Trophoblast cell (in vitro differentiated cells and primary cell): ENCODE results near the gene NOX5.

ENCODE experiments used
- DNase-seq, 2 donors: peaks; one replicate each; pipeline ENCODE4 v3.0.0-alpha.2; 2016
- H2AFZ ChIP-seq: 2 replicates; pipeline ENCODE4 v1.6.1; 2013; ENCODE audit warnings: low read length, moderate library complexity, mild to moderate bottlenecking; ENCODE audit not compliant: insufficient read depth, poor library complexity
- H2AK5ac ChIP-seq: 2 replicates; pipeline ENCODE4 v1.6.1; 2013; ENCODE audit warnings: mild to moderate bottlenecking, low read length
- H2BK120ac ChIP-seq: 2 replicates; pipeline ENCODE4 v1.6.1; 2013; ENCODE audit warnings: low read length, mild to moderate bottlenecking, moderate library complexity; ENCODE audit not compliant: insufficient read depth, poor library complexity
- H2BK12ac ChIP-seq: 2 replicates; pipeline ENCODE4 v1.6.1; 2013; ENCODE audit warnings: mild to moderate bottlenecking, low read length, moderate library complexity
- H2BK5ac ChIP-seq: 2 replicates; pipeline ENCODE4 v1.6.1; 2013; ENCODE audit warnings: low read length, low read depth, moderate library complexity, mild to moderate bottlenecking; ENCODE audit not compliant: poor library complexity
- H3K14ac ChIP-seq: 2 replicates; pipeline ENCODE4 v1.6.1; 2013; ENCODE audit warnings: mild to moderate bottlenecking, low read length
- H3K18ac ChIP-seq: 2 replicates; pipeline ENCODE4 v1.6.1; 2013; ENCODE audit warnings: mild to moderate bottlenecking, low read length
- H3K23ac ChIP-seq: 2 replicates; pipeline ENCODE4 v1.6.1; 2013; ENCODE audit warnings: low read length
- H3K27ac ChIP-seq: 2 replicates; pipeline ENCODE4 v1.5.1; 2013; ENCODE audit warnings: low read depth, mild to moderate bottlenecking, inconsistent platforms, low read length, moderate library complexity
- H3K27me3 ChIP-seq: 2 replicates; pipeline ENCODE4 v1.6.1; 2013; ENCODE audit warnings: inconsistent platforms, mild to moderate bottlenecking, low read length, moderate library complexity; ENCODE audit not compliant: insufficient read depth
- H3K36me3 ChIP-seq, 2 experiments: 1 replicate in 1 of 2; 2 replicates in 1 of 2; pipeline ENCODE4 v1.6.1; 2013; ENCODE audit warnings: low read length in 2 of 2, mild to moderate bottlenecking in 2 of 2, moderate library complexity in 1 of 2; ENCODE audit not compliant: insufficient read depth in 2 of 2, control insufficient read depth in 1 of 2
- H3K4ac ChIP-seq: 2 replicates; pipeline ENCODE4 v1.6.1; 2013; ENCODE audit warnings: low read depth, mild to moderate bottlenecking, low read length, moderate library complexity
- H3K4me1 ChIP-seq, 2 experiments: 1 replicate in 1 of 2; 2 replicates in 1 of 2; pipeline ENCODE4 v1.6.1; 2013; ENCODE audit warnings: low read length in 2 of 2, mild to moderate bottlenecking in 2 of 2, moderate library complexity in 1 of 2; ENCODE audit not compliant: insufficient read depth in 2 of 2, control insufficient read depth in 1 of 2
- H3K4me2 ChIP-seq: 2 replicates; pipeline ENCODE4 v1.6.1; 2013; ENCODE audit warnings: inconsistent platforms, mild to moderate bottlenecking, low read length, moderate library complexity
- H3K4me3 ChIP-seq: 2 replicates; pipeline ENCODE4 v1.5.1; 2013; ENCODE audit warnings: mild to moderate bottlenecking, low read depth, low read length, inconsistent platforms
- H3K79me1 ChIP-seq: one replicate; pipeline ENCODE4 v1.6.1; 2013; ENCODE audit warnings: low read length
- H3K79me2 ChIP-seq: 2 replicates; pipeline ENCODE4 v1.6.1; 2013; ENCODE audit warnings: low read length, mild to moderate bottlenecking; ENCODE audit not compliant: control insufficient read depth, insufficient read depth, poor library complexity
- H3K9ac ChIP-seq: 2 replicates; pipeline ENCODE4 v1.6.1; 2013; ENCODE audit warnings: mild to moderate bottlenecking, low read length
- H3K9me3 ChIP-seq: 2 replicates; pipeline ENCODE4 v1.6.1; 2013; ENCODE audit warnings: low read depth, mild to moderate bottlenecking, control low read depth, inconsistent platforms, low read length; ENCODE audit not compliant: insufficient read depth
- H4K12ac ChIP-seq: 2 replicates; pipeline ENCODE4 v1.6.1; 2013; ENCODE audit warnings: low read depth, mild to moderate bottlenecking, low read length, moderate library complexity
- H4K8ac ChIP-seq: 2 replicates; pipeline ENCODE4 v1.6.1; 2013; ENCODE audit warnings: low read depth, mild to moderate bottlenecking, low read length, moderate library complexity
- H4K91ac ChIP-seq: one replicate; pipeline ENCODE4 v1.6.1; 2013; ENCODE audit warnings: low read depth, mild to moderate bottlenecking, low read length, moderate library complexity
- WGBS: extraction: QIAGEN DNeasy Blood & Tissue Kit; methylation state at CpG from one replicate; pipeline ENCODE4 v1.1.7; 2013; ENCODE audit warnings: missing lambda C conversion rate; ENCODE audit not compliant: insufficient read length, insufficient coverage; ENCODE audit errors: extremely low coverage; 5-methylcytosine and 5-hydroxymethylcytosine counted together

NOX5 gene

DNA sequence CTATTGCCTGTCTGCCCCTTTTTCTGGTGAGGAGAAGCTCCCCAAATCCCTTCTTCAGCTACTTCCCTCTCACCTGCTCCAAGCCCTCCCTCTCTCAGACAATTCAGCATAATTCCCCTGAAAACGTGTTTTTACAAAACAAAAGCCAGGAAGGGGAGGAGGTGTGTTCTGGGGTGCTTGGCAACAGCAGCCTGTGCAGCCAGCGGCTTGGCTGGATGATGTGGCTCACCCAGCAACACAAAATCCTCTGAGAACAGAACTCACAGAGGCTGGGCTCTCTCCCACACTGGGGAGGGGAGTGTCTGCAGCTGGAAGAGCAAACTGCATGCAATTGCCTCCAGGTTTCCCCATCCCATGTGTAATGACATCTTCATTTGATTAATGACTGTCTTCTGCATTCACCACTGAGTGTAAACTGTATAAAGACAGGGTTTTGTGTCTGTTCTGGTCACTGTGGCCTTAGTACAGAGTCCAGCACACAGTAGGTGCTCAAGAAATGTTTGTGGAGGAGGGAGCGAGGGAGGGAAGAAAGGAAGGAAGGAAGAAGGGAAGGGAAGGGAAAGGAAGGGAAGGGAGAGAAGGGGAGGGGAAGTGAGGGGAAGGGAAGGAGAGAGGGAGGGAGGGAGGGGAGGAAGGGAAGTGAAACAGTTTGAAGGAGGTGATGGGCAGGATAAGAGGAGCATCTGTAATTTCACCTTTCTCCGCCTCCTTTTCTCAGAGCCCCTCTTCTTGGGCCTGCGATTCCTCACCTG lies 75.9 kb downstream of the NOX5 start:
- Histone ChIP-seq H3K4me2 (no peak overlapping the region), H4K91ac (no peak overlapping the region), H2BK120ac (no peak overlapping the region), H3K4ac (no peak overlapping the region), H4K8ac (no peak overlapping the region), H2AK5ac (no peak overlapping the region), H3K14ac (no peak overlapping the region), H2BK12ac (no peak overlapping the region), H3K9ac (no peak overlapping the region), H3K9me3 (peaks cover 3% of the 10 kb centered on the region), H3K23ac (no peak overlapping the region), H3K79me2 (no peaks in the 10 kb centered on the region), H3K36me3 (peaks cover 0 to 2% of the 10 kb centered on the region in 2 experiments), H4K12ac (no peak overlapping the region), H3K27ac (no peak overlapping the region), H2BK5ac (no peak overlapping the region), H3K18ac (no peak overlapping the region), H2AFZ (no peak overlapping the region), H3K4me3 (no peak overlapping the region), H3K4me1 (peaks cover 10 to 13% of the 10 kb centered on the region in 2 experiments), H3K79me1 (no peaks in the 10 kb centered on the region), H3K27me3 (no peaks in the 10 kb centered on the region)
- no peak for DNase-seq
- WGBS: no CpG with 5 or more reads among the region's 5 CpGs

DNA sequence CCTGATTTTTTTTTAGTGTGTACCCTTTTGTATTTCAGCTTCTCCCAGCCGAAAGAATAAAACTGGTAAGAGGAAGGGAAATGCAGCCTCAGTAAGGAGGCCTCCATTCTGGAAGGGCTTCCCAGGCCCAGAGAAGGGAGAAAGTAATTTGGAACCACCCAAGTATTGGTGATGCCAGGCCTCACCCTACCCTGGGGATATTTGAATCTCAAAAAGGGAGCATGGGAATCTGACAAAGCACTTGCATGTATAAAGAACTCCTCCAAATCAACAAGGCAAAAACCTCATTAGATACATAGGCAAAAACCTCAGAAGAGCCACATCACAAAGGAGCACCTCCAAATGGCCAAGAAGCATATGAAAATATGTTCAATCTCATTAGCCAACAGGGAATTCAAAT lies 77.2 kb downstream of the NOX5 start:
- WGBS: no CpG with 5 or more reads among the region's 1 CpG
- H2BK5ac ChIP-seq: no peak overlapping the region
- H3K9me3 ChIP-seq: peaks cover 3% of the 10 kb centered on the region
- DNase-seq: no peak
- H3K79me2 ChIP-seq: no peaks in the 10 kb centered on the region
- no peak overlapping the region for H2BK12ac ChIP-seq
- H3K9ac ChIP-seq: no peak overlapping the region
- no peak overlapping the region for H4K8ac ChIP-seq
- no peak overlapping the region for H3K14ac ChIP-seq
- H3K4ac ChIP-seq: no peak overlapping the region
- H4K91ac ChIP-seq: no peak overlapping the region
- no peak overlapping the region for H2BK120ac ChIP-seq
- H2AK5ac ChIP-seq: no peak overlapping the region
- H4K12ac ChIP-seq: no peak overlapping the region
- no peak overlapping the region for H3K4me3 ChIP-seq
- no peaks in the 10 kb centered on the region for H3K27me3 ChIP-seq
- H3K4me1 ChIP-seq: peaks cover 10% of the 10 kb centered on the region in 2 experiments
- peaks cover 0 to 2% of the 10 kb centered on the region in 2 experiments for H3K36me3 ChIP-seq
- H2AFZ ChIP-seq: no peak overlapping the region
- H3K18ac ChIP-seq: no peak overlapping the region
- no peak overlapping the region for H3K23ac ChIP-seq
- no peak overlapping the region for H3K27ac ChIP-seq
- H3K79me1 ChIP-seq: no peaks in the 10 kb centered on the region
- H3K4me2 ChIP-seq: no peak overlapping the region

DNA sequence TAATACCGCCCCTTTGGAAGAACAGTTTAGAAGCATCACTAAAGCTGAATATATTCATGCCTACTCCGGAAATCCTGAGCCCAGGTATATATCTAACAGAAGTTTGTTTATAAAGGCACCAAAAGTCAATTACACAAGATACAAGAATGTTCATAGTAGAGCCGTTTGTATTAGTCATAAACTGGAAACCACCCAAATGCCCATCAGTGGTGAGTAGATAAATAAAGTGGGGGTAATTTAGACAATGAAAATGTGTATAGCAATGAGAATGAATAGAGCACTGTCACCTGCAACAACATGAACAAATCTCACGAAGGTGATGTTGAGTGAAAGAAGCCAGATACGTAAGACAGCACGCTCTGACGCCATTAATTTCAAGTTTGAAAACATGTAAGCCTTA lies 77.7 kb downstream of the NOX5 start:
- Histone ChIP-seq H3K18ac (no peak overlapping the region), H2AK5ac (no peak overlapping the region), H3K4me3 (no peak overlapping the region), H3K4me1 (peaks cover 10% of the 10 kb centered on the region in 2 experiments), H4K8ac (no peak overlapping the region), H3K27ac (no peak overlapping the region), H3K79me2 (no peaks in the 10 kb centered on the region), H2BK5ac (no peak overlapping the region), H3K4ac (no peak overlapping the region), H3K36me3 (peaks cover 0 to 2% of the 10 kb centered on the region in 2 experiments), H3K9me3 (peaks cover 3% of the 10 kb centered on the region), H4K12ac (no peak overlapping the region), H3K23ac (no peak overlapping the region), H4K91ac (no peak overlapping the region), H3K9ac (no peak overlapping the region), H2BK120ac (no peak overlapping the region), H3K79me1 (no peaks in the 10 kb centered on the region), H3K27me3 (no peaks in the 10 kb centered on the region), H2AFZ (no peak overlapping the region), H3K4me2 (no peak overlapping the region), H3K14ac (no peak overlapping the region), H2BK12ac (no peak overlapping the region)
- WGBS: no CpG with 5 or more reads among the region's 7 CpGs
- peak in 1 of 2 donors; percentile 33 for DNase-seq

DNA sequence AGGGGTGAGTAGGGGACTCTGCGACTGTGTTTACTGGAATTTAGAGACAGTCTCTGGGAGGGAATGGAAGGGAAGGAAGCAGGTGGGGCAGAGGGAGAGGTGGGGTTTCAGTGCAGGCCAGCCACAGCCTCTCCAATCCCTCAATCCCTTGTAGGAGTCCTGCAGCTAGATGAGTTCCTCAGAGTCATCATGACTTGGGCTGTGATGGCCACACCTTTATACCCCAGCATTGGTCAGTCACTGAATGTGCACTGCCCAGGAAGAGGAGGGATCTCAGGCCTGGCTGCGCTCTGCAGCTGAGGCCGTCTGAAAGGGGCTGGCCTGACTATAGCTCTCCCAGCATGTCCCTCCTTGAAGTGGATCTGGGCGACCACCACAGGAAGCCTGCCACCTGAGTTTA lies 78.6 kb downstream of the NOX5 start:
- no peaks in the 10 kb centered on the region for H3K79me2 ChIP-seq
- H2BK5ac ChIP-seq: no peak overlapping the region
- no peak overlapping the region for H3K4ac ChIP-seq
- H4K91ac ChIP-seq: no peak overlapping the region
- no peak overlapping the region for H2AFZ ChIP-seq
- H3K36me3 ChIP-seq: peaks cover 0 to 2% of the 10 kb centered on the region in 2 experiments
- H3K27ac ChIP-seq: peak overlapping the region; percentile 6
- H3K4me3 ChIP-seq: no peak overlapping the region
- DNase-seq: peak in 1 of 2 donors; percentile 13
- no peak overlapping the region for H4K12ac ChIP-seq
- no peak overlapping the region for H3K9ac ChIP-seq
- no peak overlapping the region for H2BK12ac ChIP-seq
- H4K8ac ChIP-seq: peak overlapping the region; percentile 6
- peak overlapping the region; percentile 5 for H3K4me2 ChIP-seq
- H2BK120ac ChIP-seq: peak overlapping the region; percentile 8
- no peaks in the 10 kb centered on the region for H3K27me3 ChIP-seq
- no peak overlapping the region for H3K23ac ChIP-seq
- H2AK5ac ChIP-seq: no peak overlapping the region
- peaks cover 2% of the 10 kb centered on the region for H3K9me3 ChIP-seq
- no CpG with 5 or more reads among the region's 4 CpGs for WGBS
- peaks cover 10% of the 10 kb centered on the region in 2 experiments for H3K4me1 ChIP-seq
- no peak overlapping the region for H3K18ac ChIP-seq
- no peak overlapping the region for H3K14ac ChIP-seq
- no peaks in the 10 kb centered on the region for H3K79me1 ChIP-seq
